ENCODE data around the gene OR1E1.

DNA sequence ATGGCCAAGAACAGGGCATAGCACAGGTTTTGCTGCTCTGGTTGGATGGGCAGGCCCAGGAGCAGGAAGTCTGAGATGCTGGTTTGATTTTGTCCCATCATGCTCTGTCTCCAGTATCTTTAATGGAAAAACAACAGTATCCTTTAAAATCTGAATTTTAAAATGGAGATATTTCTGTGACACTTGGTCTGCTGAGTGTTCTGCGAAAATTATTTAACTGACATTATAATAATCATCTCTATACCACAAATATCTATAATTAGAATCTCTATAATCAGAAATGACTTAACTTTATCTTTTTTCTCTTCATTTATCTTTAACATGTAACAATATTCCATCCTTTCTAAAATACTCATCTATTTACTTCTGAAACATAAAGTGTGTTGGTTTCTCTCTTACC, at the start of gene OR1E1:
- TF ChIP-seq, protein P1, sequence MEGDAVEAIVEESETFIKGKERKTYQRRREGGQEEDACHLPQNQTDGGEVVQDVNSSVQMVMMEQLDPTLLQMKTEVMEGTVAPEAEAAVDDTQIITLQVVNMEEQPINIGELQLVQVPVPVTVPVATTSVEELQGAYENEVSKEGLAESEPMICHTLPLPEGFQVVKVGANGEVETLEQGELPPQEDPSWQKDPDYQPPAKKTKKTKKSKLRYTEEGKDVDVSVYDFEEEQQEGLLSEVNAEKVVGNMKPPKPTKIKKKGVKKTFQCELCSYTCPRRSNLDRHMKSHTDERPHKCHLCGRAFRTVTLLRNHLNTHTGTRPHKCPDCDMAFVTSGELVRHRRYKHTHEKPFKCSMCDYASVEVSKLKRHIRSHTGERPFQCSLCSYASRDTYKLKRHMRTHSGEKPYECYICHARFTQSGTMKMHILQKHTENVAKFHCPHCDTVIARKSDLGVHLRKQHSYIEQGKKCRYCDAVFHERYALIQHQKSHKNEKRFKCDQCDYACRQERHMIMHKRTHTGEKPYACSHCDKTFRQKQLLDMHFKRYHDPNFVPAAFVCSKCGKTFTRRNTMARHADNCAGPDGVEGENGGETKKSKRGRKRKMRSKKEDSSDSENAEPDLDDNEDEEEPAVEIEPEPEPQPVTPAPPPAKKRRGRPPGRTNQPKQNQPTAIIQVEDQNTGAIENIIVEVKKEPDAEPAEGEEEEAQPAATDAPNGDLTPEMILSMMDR (conservative IDR thresholded peaks at IDR 0.05 in 1 of 2, IDR thresholded peaks at IDR 0.05 in 1 of 2; ENCODE audit: extremely low read depth in 1 of 2, insufficient read depth in 1 of 2, low read depth in 1 of 2, low read length in 2 of 2), result no peak
- TF ChIP-seq EZH2 (IDR thresholded peaks at IDR 0.05; ENCODE audit: borderline replicate concordance, low read length), result no peak
